Measurements from ENCODE around the gene FEZ2. TPM values are rescaled to one million over a fixed set of nuclear protein-coding genes. Genes with fewer than 3 reads are reported as not detected.

FEZ2 gene
- total and polyA plus RNA-seq, 2 of the 13 experiments (the other 11 are each of a cell fraction or from before 2014, with no cell fraction given) = 42.5 to 59.1 TPM

DNA sequence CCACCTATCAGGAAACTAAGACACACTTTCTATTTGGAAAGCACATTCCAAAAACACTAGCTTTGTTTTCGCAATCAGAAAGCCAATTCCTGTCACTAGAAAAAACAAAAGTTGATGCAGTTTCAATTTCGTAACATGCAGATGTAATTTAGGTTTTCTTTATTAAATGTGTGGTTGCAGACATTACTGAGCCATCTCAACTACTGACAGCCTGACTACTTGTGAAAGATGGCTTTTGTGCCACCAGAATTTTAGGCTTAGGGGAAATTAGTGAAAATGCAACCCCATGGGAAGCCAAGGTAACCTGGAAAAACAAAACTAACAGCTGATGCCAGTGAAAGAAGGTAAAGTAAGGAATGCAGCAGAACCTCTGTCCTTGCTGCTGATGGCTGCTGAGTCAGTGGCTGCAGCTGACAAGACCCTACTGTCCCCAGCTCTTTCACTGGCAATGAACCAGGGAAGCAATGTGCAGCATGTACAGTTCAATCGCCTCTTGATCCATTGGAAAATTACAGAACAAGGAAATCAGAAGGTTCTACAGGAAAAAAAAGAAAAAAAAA is 34.9 kb downstream of the FEZ2 start (continued):
- TF ChIP-seq, protein P1, sequence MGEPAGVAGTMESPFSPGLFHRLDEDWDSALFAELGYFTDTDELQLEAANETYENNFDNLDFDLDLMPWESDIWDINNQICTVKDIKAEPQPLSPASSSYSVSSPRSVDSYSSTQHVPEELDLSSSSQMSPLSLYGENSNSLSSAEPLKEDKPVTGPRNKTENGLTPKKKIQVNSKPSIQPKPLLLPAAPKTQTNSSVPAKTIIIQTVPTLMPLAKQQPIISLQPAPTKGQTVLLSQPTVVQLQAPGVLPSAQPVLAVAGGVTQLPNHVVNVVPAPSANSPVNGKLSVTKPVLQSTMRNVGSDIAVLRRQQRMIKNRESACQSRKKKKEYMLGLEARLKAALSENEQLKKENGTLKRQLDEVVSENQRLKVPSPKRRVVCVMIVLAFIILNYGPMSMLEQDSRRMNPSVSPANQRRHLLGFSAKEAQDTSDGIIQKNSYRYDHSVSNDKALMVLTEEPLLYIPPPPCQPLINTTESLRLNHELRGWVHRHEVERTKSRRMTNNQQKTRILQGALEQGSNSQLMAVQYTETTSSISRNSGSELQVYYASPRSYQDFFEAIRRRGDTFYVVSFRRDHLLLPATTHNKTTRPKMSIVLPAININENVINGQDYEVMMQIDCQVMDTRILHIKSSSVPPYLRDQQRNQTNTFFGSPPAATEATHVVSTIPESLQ (CRISPR knock-in tag; conservative IDR thresholded peaks at IDR 0.05) = no peak
- no peak for TF ChIP-seq NBN (conservative IDR thresholded peaks at IDR 0.05)
- peak; percentile 86 for TF ChIP-seq CEBPB (IDR thresholded peaks at IDR 0.05; ENCODE audit: borderline replicate concordance, low read depth, low read length)
- TF ChIP-seq SOX6 (IDR thresholded peaks at IDR 0.05) = no peak
- TF ChIP-seq SOX6 (CRISPR knock-in tag; IDR thresholded peaks at IDR 0.05) = peak; percentile 34; the same call in 1 of the 2 replicates
- TF ChIP-seq FOXP1 (IDR thresholded peaks at IDR 0.05) = no peak
- peak; percentile 13; the same call in 1 of the 2 replicates for TF ChIP-seq FOXP1 (CRISPR knock-in tag; IDR thresholded peaks at IDR 0.05)
- TF ChIP-seq SIN3A (IDR thresholded peaks at IDR 0.05; ENCODE audit: borderline replicate concordance, low read depth, low read length) = no peak
- no peak for TF ChIP-seq FOXK1 (CRISPR knock-in tag; IDR thresholded peaks at IDR 0.05; ENCODE audit: borderline replicate concordance, low read depth)
- TF ChIP-seq CCDC6 (CRISPR knock-in tag; IDR thresholded peaks at IDR 0.05) = no peak
- no peak for TF ChIP-seq ZNF777 (CRISPR knock-in tag; IDR thresholded peaks at IDR 0.05)
- no peak for TF ChIP-seq ZNF878 (CRISPR knock-in tag; IDR thresholded peaks at IDR 0.05)
- TF ChIP-seq ZNF564 (CRISPR knock-in tag; IDR thresholded peaks at IDR 0.05) = no peak; the same call in 1 of the 2 replicates
- TF ChIP-seq, protein P2, sequence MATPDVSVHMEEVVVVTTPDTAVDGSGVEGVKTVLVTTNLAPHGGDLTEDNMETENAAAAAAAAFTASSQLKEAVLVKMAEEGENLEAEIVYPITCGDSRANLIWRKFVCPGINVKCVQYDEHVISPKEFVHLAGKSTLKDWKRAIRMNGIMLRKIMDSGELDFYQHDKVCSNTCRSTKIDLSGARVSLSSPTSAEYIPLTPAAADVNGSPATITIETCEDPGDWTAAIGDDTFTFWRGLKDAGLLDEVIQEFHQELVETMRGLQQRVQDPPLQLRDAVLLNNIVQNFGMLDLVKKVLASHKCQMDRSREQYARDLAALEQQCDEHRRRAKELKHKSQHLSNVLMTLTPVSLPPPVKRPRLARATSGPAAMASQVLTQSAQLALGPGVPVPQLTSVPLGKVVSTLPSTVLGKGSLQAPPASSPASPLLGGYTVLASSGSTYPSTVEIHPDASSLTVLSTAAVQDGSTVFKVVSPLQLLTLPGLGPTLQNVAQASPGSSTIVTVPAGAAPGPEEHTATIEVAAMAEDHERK (CRISPR knock-in tag; IDR thresholded peaks at IDR 0.05; ENCODE audit: low read depth) = no peak
- TF ChIP-seq TSC22D2 (CRISPR knock-in tag; IDR thresholded peaks at IDR 0.05; ENCODE audit: borderline replicate concordance) = no peak
- TF ChIP-seq HOXD1 (CRISPR knock-in tag; IDR thresholded peaks at IDR 0.05) = no peak
- TF ChIP-seq BRCA1 (CRISPR knock-in tag; IDR thresholded peaks at IDR 0.05) = no peak
- TF ChIP-seq, protein P3, sequence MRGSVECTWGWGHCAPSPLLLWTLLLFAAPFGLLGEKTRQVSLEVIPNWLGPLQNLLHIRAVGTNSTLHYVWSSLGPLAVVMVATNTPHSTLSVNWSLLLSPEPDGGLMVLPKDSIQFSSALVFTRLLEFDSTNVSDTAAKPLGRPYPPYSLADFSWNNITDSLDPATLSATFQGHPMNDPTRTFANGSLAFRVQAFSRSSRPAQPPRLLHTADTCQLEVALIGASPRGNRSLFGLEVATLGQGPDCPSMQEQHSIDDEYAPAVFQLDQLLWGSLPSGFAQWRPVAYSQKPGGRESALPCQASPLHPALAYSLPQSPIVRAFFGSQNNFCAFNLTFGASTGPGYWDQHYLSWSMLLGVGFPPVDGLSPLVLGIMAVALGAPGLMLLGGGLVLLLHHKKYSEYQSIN (CRISPR knock-in tag; IDR thresholded peaks at IDR 0.05; ENCODE audit: borderline replicate concordance) = no peak
- no peak for TF ChIP-seq CC2D1A (CRISPR knock-in tag; IDR thresholded peaks at IDR 0.05)
- TF ChIP-seq, protein P4, sequence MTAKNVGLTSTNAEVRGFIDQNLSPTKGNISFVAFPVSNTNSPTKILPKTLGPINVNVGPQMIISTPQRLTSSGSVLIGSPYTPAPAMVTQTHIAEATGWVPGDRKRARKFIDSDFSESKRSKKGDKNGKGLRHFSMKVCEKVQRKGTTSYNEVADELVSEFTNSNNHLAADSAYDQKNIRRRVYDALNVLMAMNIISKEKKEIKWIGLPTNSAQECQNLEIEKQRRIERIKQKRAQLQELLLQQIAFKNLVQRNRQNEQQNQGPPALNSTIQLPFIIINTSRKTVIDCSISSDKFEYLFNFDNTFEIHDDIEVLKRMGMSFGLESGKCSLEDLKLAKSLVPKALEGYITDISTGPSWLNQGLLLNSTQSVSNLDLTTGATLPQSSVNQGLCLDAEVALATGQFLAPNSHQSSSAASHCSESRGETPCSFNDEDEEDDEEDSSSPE (CRISPR knock-in tag; IDR thresholded peaks at IDR 0.05) = no peak
- TF ChIP-seq, protein P5, sequence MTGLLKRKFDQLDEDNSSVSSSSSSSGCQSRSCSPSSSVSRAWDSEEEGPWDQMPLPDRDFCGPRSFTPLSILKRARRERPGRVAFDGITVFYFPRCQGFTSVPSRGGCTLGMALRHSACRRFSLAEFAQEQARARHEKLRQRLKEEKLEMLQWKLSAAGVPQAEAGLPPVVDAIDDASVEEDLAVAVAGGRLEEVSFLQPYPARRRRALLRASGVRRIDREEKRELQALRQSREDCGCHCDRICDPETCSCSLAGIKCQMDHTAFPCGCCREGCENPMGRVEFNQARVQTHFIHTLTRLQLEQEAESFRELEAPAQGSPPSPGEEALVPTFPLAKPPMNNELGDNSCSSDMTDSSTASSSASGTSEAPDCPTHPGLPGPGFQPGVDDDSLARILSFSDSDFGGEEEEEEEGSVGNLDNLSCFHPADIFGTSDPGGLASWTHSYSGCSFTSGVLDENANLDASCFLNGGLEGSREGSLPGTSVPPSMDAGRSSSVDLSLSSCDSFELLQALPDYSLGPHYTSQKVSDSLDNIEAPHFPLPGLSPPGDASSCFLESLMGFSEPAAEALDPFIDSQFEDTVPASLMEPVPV (CRISPR knock-in tag; IDR thresholded peaks at IDR 0.05) = no peak
